Measurements from ENCODE around the gene CCDC149.

Gene CCDC149

GRCh38 chr4:24912252-24913118 lies at the start of gene CCDC149:
Gene CCDC149 (minus strand): TSS chr4:24913042. CDS start chr4:24912864, 178 bp downstream.
- in situ Hi-C loops (cut with MboI; ENCODE audit: low sequenced_read_pairs): no loop called here

DNA sequence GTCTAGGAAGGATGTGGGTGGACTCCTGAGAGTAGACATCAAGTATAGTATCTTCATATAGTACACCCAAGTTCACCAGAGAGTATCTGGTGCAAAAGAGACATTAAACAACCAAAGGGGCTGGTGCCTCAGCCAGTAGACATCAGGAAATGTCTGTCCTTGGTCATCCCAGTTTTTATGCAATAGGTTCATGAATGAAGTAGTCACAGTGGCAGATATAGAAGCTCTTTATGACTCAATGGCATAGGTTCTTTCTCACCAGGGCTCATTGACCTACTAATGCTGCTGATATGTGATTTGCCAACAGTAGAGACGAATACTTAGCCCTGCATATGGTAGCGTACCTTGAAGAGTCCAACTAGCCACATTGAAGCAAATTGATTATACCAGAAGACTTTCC lies 45.0 kb upstream of the CCDC149 start:
- in situ Hi-C loops (cut with MboI; ENCODE audit: low sequenced_read_pairs): no loop called here

GRCh38 chr4:24956763-24957162 lies 43.9 kb upstream of the CCDC149 start:
- in situ Hi-C loops (cut with MboI; ENCODE audit: low sequenced_read_pairs): no loop called here

- in situ Hi-C loops (cut with MboI; ENCODE audit: low sequenced_read_pairs): no loop called here
Observed at GRCh38 chr4:24956091-24956490, 43.2 kb upstream of the CCDC149 start.

GRCh38 chr4:24952667-24953066 lies 39.8 kb upstream of the CCDC149 start:
- in situ Hi-C loops (cut with MboI; ENCODE audit: low sequenced_read_pairs): no loop called here

DNA sequence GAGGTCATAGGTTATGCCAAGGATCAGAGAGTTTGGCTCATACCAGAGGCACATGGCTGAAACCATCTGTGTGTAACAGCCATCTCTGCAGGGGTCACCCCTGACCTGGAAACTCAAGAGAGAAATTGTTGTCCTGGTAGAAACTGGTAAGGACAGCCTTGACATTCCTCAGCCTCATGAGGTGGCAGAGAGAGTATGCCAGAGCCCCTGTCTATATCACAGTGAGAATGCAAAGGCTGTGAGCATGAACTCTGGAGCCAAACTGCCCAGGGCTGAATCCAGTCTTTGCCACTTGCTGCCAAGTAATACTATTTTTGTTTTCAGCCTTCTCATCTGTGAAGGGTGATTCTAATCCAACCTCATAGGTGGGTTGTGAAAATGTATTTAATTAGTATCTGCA lies 37.1 kb upstream of the CCDC149 start:
- in situ Hi-C loops (cut with MboI; ENCODE audit: low sequenced_read_pairs): no loop called here

GRCh38 chr4:24937917-24938281 lies 25.1 kb upstream of the CCDC149 start:
- in situ Hi-C loops (cut with MboI; ENCODE audit: low sequenced_read_pairs): no loop called here

DNA sequence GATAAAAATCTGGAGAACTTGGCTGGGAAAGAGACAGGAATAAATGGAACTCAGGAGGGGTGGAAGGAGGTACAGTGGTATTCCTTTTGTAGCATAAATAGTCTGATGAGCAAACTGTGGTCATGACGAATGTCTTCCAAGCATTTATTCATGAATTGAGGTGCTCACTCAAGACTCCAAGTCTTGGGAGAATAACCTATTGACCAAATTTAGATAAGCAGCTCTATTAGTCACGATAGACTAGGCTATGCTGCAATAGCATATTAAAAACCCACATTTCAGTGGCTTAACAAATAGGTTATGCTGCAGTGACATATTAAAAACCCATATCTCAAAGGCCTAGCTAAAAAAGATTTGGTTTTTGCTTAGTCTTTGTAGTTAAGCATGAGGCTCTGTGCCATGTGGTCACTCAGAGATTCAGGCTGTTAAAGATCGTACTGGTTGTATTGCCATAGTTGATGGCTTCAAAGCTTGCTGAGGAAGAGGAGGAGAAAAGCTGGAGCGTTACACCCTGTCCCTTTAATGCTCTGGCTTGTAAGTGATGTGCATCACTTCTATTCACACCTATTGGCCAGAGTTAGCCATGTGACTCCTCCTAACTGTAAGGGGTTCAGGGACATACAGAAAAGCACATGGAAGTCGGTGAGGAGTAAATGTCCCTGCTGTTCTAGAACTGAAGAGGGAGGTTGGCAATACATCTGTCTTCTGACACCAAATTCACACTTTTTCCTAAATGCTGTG lies 24.5 kb upstream of the CCDC149 start:
- in situ Hi-C loops (cut with MboI; ENCODE audit: low sequenced_read_pairs): no loop called here

DNA sequence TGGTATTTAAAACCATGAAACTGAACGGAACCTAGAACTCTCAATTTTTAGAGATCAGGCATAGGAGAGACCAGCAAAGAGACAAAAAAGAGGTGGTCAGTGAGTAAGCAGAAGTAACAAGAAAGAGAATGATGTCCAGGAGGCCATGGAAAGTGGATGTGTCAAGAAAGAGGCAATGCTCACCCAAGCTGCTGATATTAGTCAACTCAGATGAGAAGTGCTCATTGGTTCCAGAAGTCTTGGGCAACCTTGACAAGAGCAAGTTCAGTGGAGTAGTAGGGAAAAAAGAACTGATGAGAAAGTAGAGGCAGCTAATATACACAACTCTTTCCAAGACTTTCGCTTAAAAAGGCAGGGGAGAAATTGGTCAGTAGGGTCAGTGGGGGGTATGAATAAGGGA lies 23.0 kb upstream of the CCDC149 start:
- in situ Hi-C loops (cut with MboI; ENCODE audit: low sequenced_read_pairs): no loop called here

DNA sequence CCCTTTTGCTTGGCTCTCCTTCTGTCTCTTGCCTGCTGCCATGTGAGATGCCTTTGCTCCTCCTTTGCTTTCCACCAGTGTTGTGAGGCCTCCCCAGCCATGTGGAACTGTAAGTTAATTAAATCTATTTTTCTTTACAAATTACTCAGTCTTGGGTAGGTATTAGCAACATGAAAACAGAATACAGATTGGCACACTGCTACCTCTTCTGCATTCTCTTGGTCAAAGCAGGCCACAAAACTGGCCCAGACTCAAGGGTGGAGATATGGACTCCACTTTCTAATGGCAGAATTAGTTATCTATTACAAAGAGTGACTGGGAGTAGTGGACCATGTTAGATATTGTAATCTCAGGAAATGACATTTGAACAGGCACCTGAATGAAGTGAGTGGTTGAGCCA lies 21.5 kb upstream of the CCDC149 start:
- in situ Hi-C loops (cut with MboI; ENCODE audit: low sequenced_read_pairs): no loop called here

- in situ Hi-C loops (cut with MboI; ENCODE audit: low sequenced_read_pairs): no loop called here
Observed at GRCh38 chr4:24933684-24934275, 20.9 kb upstream of the CCDC149 start.

DNA sequence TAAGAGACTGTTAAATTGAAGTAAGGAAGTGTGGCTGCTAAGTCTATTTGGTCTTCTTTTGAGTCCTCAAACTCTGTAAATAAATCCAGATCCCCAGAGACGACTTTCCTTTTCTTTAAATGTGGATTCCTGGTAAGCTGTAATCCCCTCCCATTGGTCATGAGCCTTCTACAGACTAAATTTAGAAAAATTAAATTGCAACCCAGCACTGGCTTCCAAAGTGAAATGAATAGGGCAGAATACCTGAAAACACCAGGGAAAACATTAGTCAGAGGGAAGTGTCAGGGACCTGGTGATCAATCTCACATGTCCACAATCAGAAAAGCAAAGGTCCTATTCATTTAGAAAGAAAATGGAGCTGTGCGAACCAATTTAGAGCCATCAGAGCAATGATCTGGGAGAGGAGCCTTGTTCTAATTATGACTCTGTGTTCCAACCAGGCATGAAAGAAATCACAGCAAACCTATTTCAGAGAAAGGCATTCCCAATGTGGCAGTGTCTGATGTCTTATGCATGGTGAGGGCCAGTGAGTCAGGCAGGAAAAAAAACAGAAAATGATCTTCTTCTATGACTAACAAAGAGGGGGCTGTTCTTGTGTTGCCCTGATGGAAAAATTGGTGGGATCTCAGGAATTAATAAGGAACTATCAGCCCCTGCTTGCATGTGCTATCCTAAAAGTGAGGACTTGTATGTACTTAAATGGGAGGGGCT lies 19.8 kb upstream of the CCDC149 start:
- in situ Hi-C loops (cut with MboI; ENCODE audit: low sequenced_read_pairs): no loop called here

- in situ Hi-C loops (cut with MboI; ENCODE audit: low sequenced_read_pairs): no loop called here
Observed at GRCh38 chr4:24930151-24930550, 17.3 kb upstream of the CCDC149 start.

GRCh38 chr4:24928708-24929107 lies 15.9 kb upstream of the CCDC149 start:
- in situ Hi-C loops (cut with MboI; ENCODE audit: low sequenced_read_pairs): no loop called here

GRCh38 chr4:24927049-24927448 lies 14.2 kb upstream of the CCDC149 start:
- in situ Hi-C loops (cut with MboI; ENCODE audit: low sequenced_read_pairs): no loop called here

GRCh38 chr4:24924309-24924781 lies 11.5 kb upstream of the CCDC149 start:
- in situ Hi-C loops (cut with MboI; ENCODE audit: low sequenced_read_pairs): no loop called here

DNA sequence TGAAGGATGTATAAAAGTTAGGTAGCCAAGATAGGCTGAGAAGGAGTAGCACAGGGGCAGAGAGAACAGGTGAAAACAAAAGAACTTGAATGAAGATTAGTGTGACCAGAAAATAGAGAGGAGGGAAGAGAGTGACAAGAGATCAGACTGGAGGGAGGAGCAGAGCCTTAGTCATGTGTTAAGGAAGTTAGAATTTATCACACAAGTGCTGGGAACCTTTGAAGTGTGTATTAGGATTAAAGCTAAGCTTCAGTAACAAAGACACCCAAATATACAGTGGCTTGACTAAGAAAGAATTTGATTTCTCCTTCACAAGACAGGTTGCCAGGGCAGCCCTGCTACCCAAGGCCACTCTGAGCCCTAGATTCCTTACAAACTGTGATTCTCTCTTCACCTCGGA lies 10.7 kb upstream of the CCDC149 start:
- in situ Hi-C loops (cut with MboI; ENCODE audit: low sequenced_read_pairs): no loop called here

- in situ Hi-C loops (cut with MboI; ENCODE audit: low sequenced_read_pairs): no loop called here
Observed at GRCh38 chr4:24923002-24923401, 10.2 kb upstream of the CCDC149 start.

DNA sequence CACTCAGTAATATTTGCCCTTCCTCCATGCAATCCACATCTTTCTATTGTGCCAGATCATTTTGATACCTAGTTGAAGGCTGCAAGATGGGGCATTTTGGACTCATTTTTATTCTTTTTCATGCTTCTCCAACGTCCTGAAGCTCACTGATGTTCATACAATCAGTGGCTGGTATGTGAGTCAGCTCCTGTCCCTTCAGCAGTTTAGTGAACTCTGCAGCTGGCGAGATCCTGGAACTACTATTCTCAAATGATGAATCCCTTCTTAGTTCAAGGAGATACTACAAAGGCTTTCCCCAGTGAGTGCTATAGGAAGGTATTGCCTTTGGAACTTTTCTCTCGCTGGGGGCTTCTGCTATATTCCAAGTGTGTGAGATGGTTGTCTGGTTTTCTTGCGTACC lies 9.6 kb upstream of the CCDC149 start:
- in situ Hi-C loops (cut with MboI; ENCODE audit: low sequenced_read_pairs): no loop called here

- in situ Hi-C loops (cut with MboI; ENCODE audit: low sequenced_read_pairs): no loop called here
Observed at GRCh38 chr4:24921491-24921890, 8.6 kb upstream of the CCDC149 start.

- in situ Hi-C loops (cut with MboI; ENCODE audit: low sequenced_read_pairs): no loop called here
Observed at GRCh38 chr4:24920008-24920407, 7.2 kb upstream of the CCDC149 start.
